ENCODE results near the gene LRMDA. TPM values are rescaled to one million over a fixed set of nuclear protein-coding genes. Genes with fewer than 3 reads are reported as not detected.

The LRMDA gene
- total RNA-seq, 3 donors from 2014 or later (not counting 1 experiment from before 2014, with no cell fraction given): 1.4 to 2.4 (median 2.1) TPM

GRCh38 chr10:76285012-76285411 is 853.6 kb downstream of the LRMDA start:
- Histone ChIP-seq H3K4me3 (ENCODE audit: low read length) (no peak overlapping the region), H3K9me3 (ENCODE audit: control insufficient read depth, insufficient read depth, low read length) (peaks cover 2% of the 10 kb centered on the region), H3K27ac (ENCODE audit: low read length) (no peak overlapping the region), H3K27me3 (ENCODE audit: control insufficient read depth, insufficient read depth, low read length) (no peaks in the 10 kb centered on the region), H3K36me3 (ENCODE audit: control insufficient read depth, insufficient read depth, low read length) (no peaks in the 10 kb centered on the region), H3K4me1 (ENCODE audit: control insufficient read depth, insufficient read depth, low read length) (no peaks in the 10 kb centered on the region)
- Mint-ChIP-seq H3K4me1 (no peaks in the 10 kb centered on the region), H3K27ac (no peak overlapping the region), H3K4me3 (no peak overlapping the region), H3K9me3 (peaks cover 0 to 3% of the 10 kb centered on the region in 2 donors), H3K36me3 (no peaks in the 10 kb centered on the region), H3K27me3 (ENCODE audit: low read depth in 2 of 2) (peaks cover 6 to 7% of the 10 kb centered on the region in 2 donors)
- DNase-seq: no peak
- 83% methylated on average over 1 of the region's 1 CpG for WGBS (ENCODE audit: insufficient coverage)
- intact Hi-C loops (cut with micrococcal nuclease): no loop called here
- TF ChIP-seq CTCF (IDR thresholded peaks at IDR 0.05): no peak
- no peak for ATAC-seq

- no peak for TF ChIP-seq CTCF (IDR thresholded peaks at IDR 0.05)
- Mint-ChIP-seq H3K27ac (no peak overlapping the region), H3K9me3 (peaks cover 0 to 3% of the 10 kb centered on the region in 2 donors), H3K27me3 (ENCODE audit: low read depth in 2 of 2) (peaks cover 6 to 7% of the 10 kb centered on the region in 2 donors), H3K4me3 (no peak overlapping the region), H3K4me1 (no peaks in the 10 kb centered on the region), H3K36me3 (no peaks in the 10 kb centered on the region)
- Histone ChIP-seq H3K4me3 (ENCODE audit: low read length) (no peak overlapping the region), H3K36me3 (ENCODE audit: control insufficient read depth, insufficient read depth, low read length) (no peaks in the 10 kb centered on the region), H3K27me3 (ENCODE audit: control insufficient read depth, insufficient read depth, low read length) (no peaks in the 10 kb centered on the region), H3K4me1 (ENCODE audit: control insufficient read depth, insufficient read depth, low read length) (no peaks in the 10 kb centered on the region), H3K9me3 (ENCODE audit: control insufficient read depth, insufficient read depth, low read length) (peaks cover 2% of the 10 kb centered on the region), H3K27ac (ENCODE audit: low read length) (no peak overlapping the region)
- WGBS (ENCODE audit: insufficient coverage): no CpG with 5 or more reads among the region's 2 CpGs
- ATAC-seq: no peak
- intact Hi-C loops (cut with micrococcal nuclease): no loop called here
- no peak for DNase-seq
Observed at GRCh38 chr10:76285515-76285914, 854.1 kb downstream of the LRMDA start.

GRCh38 chr10:76286536-76286935 is 855.1 kb downstream of the LRMDA start:
- ATAC-seq (no peak), DNase-seq (no peak)
- no peak overlapping the region for H3K4me3 Mint-ChIP-seq
- no peak overlapping the region for H3K27ac Mint-ChIP-seq
- Histone ChIP-seq H3K4me1 (ENCODE audit: control insufficient read depth, insufficient read depth, low read length) (no peaks in the 10 kb centered on the region), H3K27ac (ENCODE audit: low read length) (no peak overlapping the region), H3K9me3 (ENCODE audit: control insufficient read depth, insufficient read depth, low read length) (peaks cover 2% of the 10 kb centered on the region), H3K27me3 (ENCODE audit: control insufficient read depth, insufficient read depth, low read length) (no peaks in the 10 kb centered on the region), H3K4me3 (ENCODE audit: low read length) (no peak overlapping the region), H3K36me3 (ENCODE audit: control insufficient read depth, insufficient read depth, low read length) (no peaks in the 10 kb centered on the region)
- no peak for TF ChIP-seq CTCF (IDR thresholded peaks at IDR 0.05)
- intact Hi-C loops (cut with micrococcal nuclease): no loop called here
- no CpG with 5 or more reads among the region's 1 CpG for WGBS (ENCODE audit: insufficient coverage)
- H3K27me3 Mint-ChIP-seq (ENCODE audit: low read depth in 2 of 2): peaks cover 6 to 7% of the 10 kb centered on the region in 2 donors
- H3K4me1 Mint-ChIP-seq: no peaks in the 10 kb centered on the region
- H3K36me3 Mint-ChIP-seq: no peaks in the 10 kb centered on the region
- H3K9me3 Mint-ChIP-seq: peaks cover 0 to 3% of the 10 kb centered on the region in 2 donors

- H3K4me3 ChIP-seq (ENCODE audit: low read length): no peak overlapping the region
- intact Hi-C loops (cut with micrococcal nuclease): no loop called here
- Mint-ChIP-seq H3K36me3 (no peaks in the 10 kb centered on the region), H3K27me3 (ENCODE audit: low read depth in 2 of 2) (peaks cover 1 to 4% of the 10 kb centered on the region in 2 donors), H3K9me3 (peaks cover 0 to 3% of the 10 kb centered on the region in 2 donors), H3K4me3 (no peak overlapping the region), H3K27ac (no peak overlapping the region), H3K4me1 (no peaks in the 10 kb centered on the region)
- 82% methylated on average over 1 of the region's 3 CpGs for WGBS (ENCODE audit: insufficient coverage)
- no peak for ATAC-seq
- H3K27me3 ChIP-seq (ENCODE audit: control insufficient read depth, insufficient read depth, low read length): no peaks in the 10 kb centered on the region
- no peaks in the 10 kb centered on the region for H3K36me3 ChIP-seq (ENCODE audit: control insufficient read depth, insufficient read depth, low read length)
- no peaks in the 10 kb centered on the region for H3K4me1 ChIP-seq (ENCODE audit: control insufficient read depth, insufficient read depth, low read length)
- TF ChIP-seq CTCF (IDR thresholded peaks at IDR 0.05): no peak
- no peak overlapping the region for H3K27ac ChIP-seq (ENCODE audit: low read length)
- peaks cover 2% of the 10 kb centered on the region for H3K9me3 ChIP-seq (ENCODE audit: control insufficient read depth, insufficient read depth, low read length)
- DNase-seq: no peak
Observed at GRCh38 chr10:76287856-76288255, 856.4 kb downstream of the LRMDA start.

Measured in natural killer cell (primary cell).